H9 (cell line): ENCODE results near the gene UMAD1. TPM values are rescaled to one million over a fixed set of nuclear protein-coding genes. Genes with fewer than 3 reads are reported as not detected.

ENCODE experiments used
- DNase-seq: peaks from one replicate; pipeline ENCODE4 v3.0.0-alpha.2; 2017
- H2AFZ ChIP-seq: one replicate; pipeline ENCODE4 v1.6.1; 2013; ENCODE audit warnings: mild to moderate bottlenecking, low read length, control low read depth, moderate library complexity
- H2AK5ac ChIP-seq: 2 replicates; pipeline ENCODE4 v1.6.1; 2013; ENCODE audit warnings: low read length, control low read depth, mixed read lengths; ENCODE audit not compliant: insufficient read length
- H2BK120ac ChIP-seq: one replicate; pipeline ENCODE4 v1.6.1; 2013; ENCODE audit warnings: low read depth, mild to moderate bottlenecking, low read length, control low read depth, inconsistent platforms; ENCODE audit not compliant: poor library complexity, severe bottlenecking
- H2BK12ac ChIP-seq: 2 replicates; pipeline ENCODE4 v1.6.1; 2013; ENCODE audit warnings: low read length, control low read depth, mixed read lengths, low read depth; ENCODE audit not compliant: insufficient read length
- H2BK15ac ChIP-seq: 2 replicates; pipeline ENCODE4 v1.6.1; 2013; ENCODE audit warnings: low read depth, low read length, control low read depth
- H2BK20ac ChIP-seq: one replicate; pipeline ENCODE4 v1.6.1; 2013; ENCODE audit warnings: low read depth, mild to moderate bottlenecking, low read length, control low read depth, inconsistent platforms; ENCODE audit not compliant: poor library complexity, severe bottlenecking
- H2BK5ac ChIP-seq: 2 replicates; pipeline ENCODE4 v1.6.1; 2013; ENCODE audit warnings: low read length, control low read depth, mixed read lengths; ENCODE audit not compliant: insufficient read length
- H3K14ac ChIP-seq: 2 replicates; pipeline ENCODE4 v1.6.1; 2013; ENCODE audit warnings: low read length, control low read depth; ENCODE audit not compliant: insufficient read depth
- H3K18ac ChIP-seq: 2 replicates; pipeline ENCODE4 v1.6.1; 2013; ENCODE audit warnings: low read depth, mild to moderate bottlenecking, mixed read lengths, low read length, control low read depth; ENCODE audit not compliant: insufficient read length
- H3K23ac ChIP-seq: 2 replicates; pipeline ENCODE4 v1.6.1; 2013; ENCODE audit warnings: low read length, control low read depth, mixed read lengths, low read depth; ENCODE audit not compliant: insufficient read length
- H3K23me2 ChIP-seq: 2 replicates; pipeline ENCODE4 v1.6.1; 2013; ENCODE audit warnings: low read depth, mild to moderate bottlenecking, mixed read lengths, low read length, control low read depth; ENCODE audit not compliant: insufficient read length, poor library complexity, severe bottlenecking
- H3K27ac ChIP-seq: 2 replicates; pipeline ENCODE4 v1.5.1; 2013; ENCODE audit warnings: low read length, control low read depth, mixed read lengths, low read depth; ENCODE audit not compliant: insufficient read length
- H3K27me3 ChIP-seq: 2 replicates; pipeline ENCODE4 v1.6.1; 2013; ENCODE audit warnings: low read length, control low read depth, inconsistent platforms; ENCODE audit not compliant: insufficient read depth
- H3K4ac ChIP-seq: 2 replicates; pipeline ENCODE4 v1.6.1; 2013; ENCODE audit warnings: low read depth, mild to moderate bottlenecking, control low read depth, inconsistent platforms, low read length, moderate library complexity
- H3K4me1 ChIP-seq: 2 replicates; pipeline ENCODE4 v1.6.1; 2013; ENCODE audit warnings: low read length, control low read depth, inconsistent platforms; ENCODE audit not compliant: insufficient read depth
- H3K4me2 ChIP-seq: 2 replicates; pipeline ENCODE4 v1.6.1; 2013; ENCODE audit warnings: low read length, control low read depth, mixed read lengths; ENCODE audit not compliant: insufficient read length, insufficient read depth
- H3K56ac ChIP-seq: 2 replicates; pipeline ENCODE4 v1.6.1; 2013; ENCODE audit warnings: low read depth, mild to moderate bottlenecking, mixed read lengths, low read length, control low read depth; ENCODE audit not compliant: insufficient read length
- H3K79me1 ChIP-seq: 2 replicates; pipeline ENCODE4 v1.6.1; 2013; ENCODE audit warnings: low read depth, mild to moderate bottlenecking, moderate library complexity, low read length, control low read depth, inconsistent platforms; ENCODE audit not compliant: insufficient read depth, poor library complexity, severe bottlenecking
- H3K79me2 ChIP-seq: 2 replicates; pipeline ENCODE4 v1.6.1; 2013; ENCODE audit warnings: low read length, control low read depth, inconsistent platforms; ENCODE audit not compliant: insufficient read depth
- H3K9ac ChIP-seq: 2 replicates; pipeline ENCODE4 v1.6.1; 2013; ENCODE audit warnings: low read length, control low read depth, mixed read lengths; ENCODE audit not compliant: insufficient read length; ENCODE audit errors: extremely low read depth
- H3K9me3 ChIP-seq: one replicate; pipeline ENCODE4 v1.6.1; 2013; ENCODE audit warnings: low read depth, low read length, inconsistent platforms; ENCODE audit not compliant: control insufficient read depth
- H3T11ph ChIP-seq: one replicate; pipeline ENCODE4 v1.6.1; 2013; ENCODE audit warnings: mild to moderate bottlenecking, low read length, control low read depth, inconsistent platforms
- H4K20me1 ChIP-seq: one replicate; pipeline ENCODE4 v1.6.1; 2013; ENCODE audit not compliant: control insufficient read depth, insufficient read length, insufficient read depth
- H4K5ac ChIP-seq: 2 replicates; pipeline ENCODE4 v1.6.1; 2013; ENCODE audit warnings: low read depth, mild to moderate bottlenecking, mixed read lengths, low read length, control low read depth; ENCODE audit not compliant: insufficient read length
- H4K8ac ChIP-seq: replicated peaks from 2 replicates; pipeline ENCODE4 v1.6.1; 2013; ENCODE audit warnings: low read length, control low read depth, mixed read lengths, low read depth; ENCODE audit not compliant: insufficient read length
- H4K91ac ChIP-seq: 2 replicates; pipeline ENCODE4 v1.6.1; 2013; ENCODE audit warnings: low read depth, mild to moderate bottlenecking, moderate library complexity, mixed read lengths, low read length, control low read depth; ENCODE audit not compliant: insufficient read length
- H3K27ac Mint-ChIP-seq, 3 experiments: 2 replicates in 2 of 3; 3 replicates in 1 of 3; pipeline ENCODE4 v1.8.0; 2020 to 2021; ENCODE audit warnings: mixed read lengths in 3 of 3, mild to moderate bottlenecking in 1 of 3, moderate library complexity in 1 of 3
- H3K27me3 Mint-ChIP-seq: 2 replicates; pipeline ENCODE4 v1.8.0; 2021; ENCODE audit warnings: low read depth, mild to moderate bottlenecking, moderate library complexity, mixed read lengths
- H3K36me3 Mint-ChIP-seq, 3 experiments: 2 replicates in 2 of 3; 3 replicates in 1 of 3; pipeline ENCODE4 v1.8.0; 2020 to 2021; ENCODE audit warnings: low read depth in 3 of 3, mixed read lengths in 3 of 3; ENCODE audit not compliant: insufficient read depth in 1 of 3
- H3K4me1 Mint-ChIP-seq, 2 experiments: 2 replicates each; pipeline ENCODE4 v1.8.0; 2020; ENCODE audit warnings: mixed read lengths in 2 of 2
- H3K4me3 Mint-ChIP-seq, 2 experiments: 2 replicates in 1 of 2; 3 replicates in 1 of 2; pipeline ENCODE4 v1.8.0; 2020 to 2021; ENCODE audit warnings: mild to moderate bottlenecking in 2 of 2, mixed read lengths in 2 of 2, moderate library complexity in 1 of 2
- H3K9me3 Mint-ChIP-seq, 2 experiments: 2 replicates in 1 of 2; 3 replicates in 1 of 2; pipeline ENCODE4 v1.8.0; 2020; ENCODE audit warnings: mild to moderate bottlenecking in 2 of 2, mixed read lengths in 2 of 2, moderate library complexity in 1 of 2
- CTCF ChIP-seq: fragments of 200-600 bp; sonication (generic); conservative IDR thresholded peaks from 3 replicates; pipeline ENCODE4 v1.8.0; 2021; ENCODE audit warnings: antibody characterized with exemption, mild to moderate bottlenecking
- WGBS: extraction: QIAGEN DNeasy Blood & Tissue Kit; methylation state at CpG from one replicate; pipeline ENCODE4 v1.1.7; 2013; ENCODE audit warnings: missing lambda C conversion rate, low lambda C conversion rate, mixed read lengths; ENCODE audit not compliant: insufficient read length; ENCODE audit errors: extremely low coverage; 5-methylcytosine and 5-hydroxymethylcytosine counted together
- total RNA-seq: library from RNA; stranded (reverse); gene quantifications from 2 replicates; pipeline ENCODE4 v1.2.1, GENCODE V29; 2021

Gene UMAD1
- total RNA-seq, 1 experiment from 2014 or later, result 8.9 TPM

DNA sequence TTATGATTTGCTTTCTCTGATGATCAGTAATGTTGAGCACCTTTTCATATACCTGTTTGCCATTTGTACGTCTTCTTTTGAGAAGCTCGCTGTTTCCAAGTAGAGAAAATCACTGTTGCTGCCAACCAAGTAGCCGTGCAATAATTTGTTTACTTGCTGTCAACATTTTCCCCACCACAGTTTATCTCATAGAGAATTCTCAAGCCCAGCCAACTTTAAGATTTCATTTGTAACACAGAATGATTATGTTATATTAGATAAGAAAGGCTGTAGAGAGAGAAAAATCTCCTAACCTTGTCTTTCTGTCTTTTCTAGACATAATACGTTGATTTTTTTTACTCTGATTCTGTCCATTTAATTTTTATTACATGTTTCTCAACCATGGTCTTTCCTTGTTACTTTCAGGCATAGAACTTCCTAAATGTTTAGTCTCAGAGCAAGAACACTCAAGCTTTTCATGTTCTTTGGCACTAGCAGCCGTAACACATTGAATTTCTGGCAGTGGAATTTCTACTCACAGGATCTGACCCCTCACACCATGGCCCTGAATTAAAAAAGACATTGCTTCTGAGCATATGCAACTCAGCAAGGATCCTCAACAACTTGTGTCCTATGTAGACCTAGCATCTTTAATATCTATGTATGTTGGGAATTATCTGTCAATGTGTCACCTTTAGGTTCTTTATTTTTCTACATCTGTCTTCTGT, 54.7 kb downstream of the UMAD1 start:
- Histone ChIP-seq H2BK20ac (no peak overlapping the region), H2BK15ac (no peak overlapping the region), H3K56ac (no peak overlapping the region), H3K14ac (no peak overlapping the region), H2AFZ (no peak overlapping the region), H4K20me1 (no peaks in the 10 kb centered on the region), H2AK5ac (no peak overlapping the region), H3K23ac (no peak overlapping the region), H4K91ac (no peak overlapping the region), H3K27me3 (no peaks in the 10 kb centered on the region), H3K4me1 (no peaks in the 10 kb centered on the region), H2BK5ac (no peak overlapping the region), H3K4me2 (no peak overlapping the region), H3K9me3 (no peaks in the 10 kb centered on the region), H3K23me2 (no peaks in the 10 kb centered on the region), H3K79me1 (no peaks in the 10 kb centered on the region), H3K4ac (no peak overlapping the region), H4K8ac (no peak overlapping the region), H3K27ac (no peak overlapping the region), H3K9ac (no peak overlapping the region), H3T11ph (no peak overlapping the region), H2BK12ac (no peak overlapping the region), H3K18ac (no peak overlapping the region), H4K5ac (no peak overlapping the region), H2BK120ac (no peak overlapping the region), H3K79me2 (no peaks in the 10 kb centered on the region)
- Mint-ChIP-seq H3K9me3 (no peaks in the 10 kb centered on the region; a peak in 1 of 5 replicates), H3K27me3 (no peaks in the 10 kb centered on the region), H3K27ac (no peak overlapping the region; a peak in 1 of 7 replicates), H3K4me1 (no peaks in the 10 kb centered on the region), H3K36me3 (peaks cover 0 to 6% (median 0%) of the 10 kb centered on the region in 3 experiments; a peak in 4 of 7 replicates), H3K4me3 (no peak overlapping the region)
- no peak for TF ChIP-seq CTCF
- no peak for DNase-seq
- no CpG with 5 or more reads among the region's 5 CpGs for WGBS
